ENCODE results near the gene ALAS1.

ALAS1 gene

GRCh38 chr3:52256159-52256558 is 58.2 kb downstream of the ALAS1 start:
- DNase-seq, result no peak

GRCh38 chr3:52256622-52257021 is 58.7 kb downstream of the ALAS1 start:
- no peak for DNase-seq

GRCh38 chr3:52257911-52258310 is 60.0 kb downstream of the ALAS1 start:
- DNase-seq, result no peak

- no peak for DNase-seq
These were observed 61.1 kb downstream of the ALAS1 start for GRCh38 chr3:52259035-52259434.

DNA sequence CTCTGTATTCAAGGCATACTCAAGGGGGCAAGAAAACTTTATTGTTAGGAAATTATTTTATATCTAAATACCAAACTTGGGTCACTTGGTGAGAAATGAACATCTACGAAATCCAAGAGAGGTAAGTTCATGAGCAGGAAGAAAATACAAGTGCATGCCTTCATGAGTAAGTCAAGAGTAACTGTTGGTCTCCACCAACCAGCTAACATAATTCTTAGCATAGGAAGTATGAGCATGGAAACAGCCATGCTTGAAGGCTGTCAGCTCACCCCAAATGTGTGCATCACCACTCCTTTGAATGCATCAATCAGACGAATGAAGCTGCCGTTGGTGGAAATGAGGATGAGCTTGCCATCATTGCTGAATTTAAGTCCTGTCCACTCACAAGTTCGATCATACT is 61.5 kb downstream of the ALAS1 start:
- DNase-seq, result no peak

DNA sequence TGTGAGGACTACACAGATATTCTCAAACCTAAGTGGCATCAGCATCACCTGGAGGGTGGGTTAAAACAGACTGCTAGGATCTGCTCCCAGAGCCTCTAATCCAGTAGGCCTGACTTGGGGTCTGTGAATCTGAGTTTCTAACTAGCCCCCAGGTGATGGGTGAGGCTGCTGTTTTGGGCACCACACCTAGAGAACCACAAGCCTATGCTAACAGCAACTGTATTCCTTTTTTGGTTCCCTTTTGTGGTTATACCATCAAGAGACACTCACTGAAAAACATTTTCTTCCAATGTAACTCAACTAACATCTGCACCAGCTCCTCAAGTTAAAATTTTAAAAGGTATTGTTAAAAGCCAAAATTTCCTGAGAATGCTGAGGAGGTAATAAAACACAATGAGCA is 64.5 kb downstream of the ALAS1 start:
- DNase-seq, result no peak

All from central memory CD4-positive, alpha-beta T cell (primary cell).